Ramos (cell line): ENCODE measurements around the gene SAP130.

ENCODE experiments used
- in situ Hi-C: fragments of 300-500 bp; cut with MboI; formaldehyde crosslinking; loops from one replicate; pipeline ENCODE4 v1.14.3; 2022; ENCODE audit warnings: low sequenced_read_pairs; ENCODE audit not compliant: unreplicated experiment

SAP130 gene

GRCh38 chr2:128027278-128027800, 520 bp downstream of the SAP130 start:
- in situ Hi-C loops = no loop called here

GRCh38 chr2:128026448-128027277, 1.2 kb downstream of the SAP130 start:
- in situ Hi-C loops = no loop called here

- in situ Hi-C loops = no loop called here
These were observed 3.0 kb downstream of the SAP130 start for GRCh38 chr2:128024816-128025215.

GRCh38 chr2:128017561-128017960, 10.3 kb downstream of the SAP130 start:
- in situ Hi-C loops = no loop called here

- in situ Hi-C loops = no loop called here
These were observed 11.2 kb downstream of the SAP130 start for GRCh38 chr2:128016620-128017019.

GRCh38 chr2:128012698-128013097, 15.2 kb downstream of the SAP130 start:
- in situ Hi-C loops = no loop called here

GRCh38 chr2:128008074-128008672, 19.7 kb downstream of the SAP130 start:
- in situ Hi-C loops = no loop called here

- in situ Hi-C loops = no loop called here
These were observed 23.4 kb downstream of the SAP130 start for GRCh38 chr2:128004509-128004908.

GRCh38 chr2:128003463-128003862, 24.4 kb downstream of the SAP130 start:
- in situ Hi-C loops = no loop called here

- in situ Hi-C loops = loop anchor here (5.0 kb wide), 1 partner anchor 44 kb away; no protein-coding TSS in a partner anchor
These were observed 31.7 kb downstream of the SAP130 start for GRCh38 chr2:127996160-127996559.

- in situ Hi-C loops = loop anchor here (5.0 kb wide), 1 partner anchor 43 kb away; no protein-coding TSS in a partner anchor
These were observed 32.1 kb downstream of the SAP130 start for GRCh38 chr2:127995725-127996124.

GRCh38 chr2:127993659-127994058, 34.2 kb downstream of the SAP130 start:
- in situ Hi-C loops = no loop called here

GRCh38 chr2:127991742-127992141, 36.1 kb downstream of the SAP130 start:
- in situ Hi-C loops = no loop called here

- in situ Hi-C loops = no loop called here
These were observed 41.2 kb downstream of the SAP130 start for GRCh38 chr2:127986548-127987079.

GRCh38 chr2:127985735-127986134, 42.1 kb downstream of the SAP130 start:
- in situ Hi-C loops = no loop called here

- in situ Hi-C loops = no loop called here
These were observed 42.7 kb downstream of the SAP130 start for GRCh38 chr2:127985026-127985734.

GRCh38 chr2:127984551-127984950, 43.3 kb downstream of the SAP130 start:
- in situ Hi-C loops = no loop called here

- in situ Hi-C loops = no loop called here
These were observed 58.4 kb downstream of the SAP130 start for GRCh38 chr2:127969446-127969845.

GRCh38 chr2:127968610-127969339, 59.1 kb downstream of the SAP130 start:
- in situ Hi-C loops = no loop called here

- in situ Hi-C loops = no loop called here
These were observed 66.1 kb downstream of the SAP130 start for GRCh38 chr2:127961729-127962128.
